ENCODE results near the gene FBF1. TPM values are rescaled to one million over a fixed set of nuclear protein-coding genes. Genes with fewer than 3 reads are reported as not detected.
A peak's percentile ranks its signal among the peaks of the same experiment; 100 is the strongest.

The FBF1 gene
- total RNA-seq, 2 experiments from 2014 or later = 23.4 to 24.5 TPM

GRCh38 chr17:75922963-75923874, 17.6 kb downstream of the FBF1 start:
- ChIA-PET CTCF (interaction anchor here (0.7 kb wide), 2 partner anchors 485 to 1386 kb away, joined by 3 read pairs; no protein-coding TSS in a partner anchor), POLR2A (no interaction called here)

DNA sequence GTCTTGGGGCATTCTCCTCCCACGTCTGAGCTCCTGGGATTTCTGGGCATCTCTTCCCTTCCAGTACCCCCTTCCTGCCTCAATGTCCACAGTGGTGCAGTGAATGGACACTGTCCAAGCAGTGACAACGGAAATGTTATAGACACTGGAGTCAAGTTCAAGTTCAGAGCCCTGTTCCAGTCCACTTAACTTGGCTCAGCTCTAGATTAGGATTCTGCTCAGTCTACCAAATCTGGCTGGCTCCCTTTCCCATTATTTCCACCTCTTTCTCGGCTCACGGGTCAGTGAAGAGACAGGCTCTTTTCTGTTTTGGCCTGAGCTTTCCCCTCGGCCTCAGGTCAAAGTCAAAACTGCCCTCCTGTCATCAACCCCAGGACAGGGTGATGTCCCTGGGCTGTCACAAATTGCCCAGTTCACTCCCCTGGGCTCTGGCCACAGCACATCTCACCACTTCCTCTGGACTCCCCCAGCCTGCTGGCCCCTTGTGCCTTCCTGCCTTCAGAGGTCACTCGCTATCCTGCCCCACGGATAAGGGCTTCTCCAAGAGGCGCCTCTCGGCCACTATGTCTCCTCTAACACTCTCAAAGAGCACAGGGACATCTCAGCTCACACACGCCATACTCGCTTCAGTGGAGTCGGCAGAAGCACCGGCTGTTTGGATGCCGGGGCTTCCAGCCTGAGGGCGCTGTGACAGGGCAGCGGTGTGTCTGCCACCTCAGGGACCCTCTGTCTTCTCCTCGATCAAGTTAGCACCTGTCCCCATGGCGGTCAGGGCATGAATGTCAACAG, 18.5 kb downstream of the FBF1 start:
- H3K9me3 Mint-ChIP-seq (ENCODE audit: insufficient read depth) = no peaks in the 10 kb centered on the region
- H3K36me3 Mint-ChIP-seq (ENCODE audit: low read depth) = no peaks in the 10 kb centered on the region
- H3K4me1 Mint-ChIP-seq (ENCODE audit: low read depth) = peaks cover under 1% of the 10 kb centered on the region
- CTCF ChIA-PET = no interaction called here
- no peak for DNase-seq
- H3K27me3 Mint-ChIP-seq (ENCODE audit: low read depth) = no peaks in the 10 kb centered on the region
- H3K4me3 Mint-ChIP-seq = no peak overlapping the region
- no peak overlapping the region for H3K27ac Mint-ChIP-seq
- ATAC-seq = no peak
- POLR2A ChIA-PET = no interaction called here

More at GRCh38 chr17:75922963-75923874, 17.6 kb downstream of the FBF1 start:
- DNase-seq (no peak), ATAC-seq (no peak)
- Mint-ChIP-seq H3K36me3 (ENCODE audit: low read depth) (no peaks in the 10 kb centered on the region), H3K4me1 (ENCODE audit: low read depth) (no peaks in the 10 kb centered on the region), H3K27me3 (ENCODE audit: low read depth) (no peaks in the 10 kb centered on the region), H3K4me3 (no peak overlapping the region), H3K27ac (peak overlapping the region; percentile 39), H3K9me3 (ENCODE audit: insufficient read depth) (no peaks in the 10 kb centered on the region)

- no peak overlapping the region for H3K4me3 Mint-ChIP-seq
- ChIA-PET POLR2A (no interaction called here), CTCF (interaction anchor here (1.0 kb wide), 1 partner anchor 79 kb away, joined by 3 read pairs; the partner anchor contains the start of gene CDK3)
- no peak overlapping the region for H3K27ac Mint-ChIP-seq
- H3K27me3 Mint-ChIP-seq (ENCODE audit: low read depth) = no peaks in the 10 kb centered on the region
- no peak for DNase-seq
- no peaks in the 10 kb centered on the region for H3K9me3 Mint-ChIP-seq (ENCODE audit: insufficient read depth)
- ATAC-seq = no peak
- H3K36me3 Mint-ChIP-seq (ENCODE audit: low read depth) = no peaks in the 10 kb centered on the region
- H3K4me1 Mint-ChIP-seq (ENCODE audit: low read depth) = peaks cover 5% of the 10 kb centered on the region
Observed at GRCh38 chr17:75921596-75921995, 19.2 kb downstream of the FBF1 start.

GRCh38 chr17:75920045-75920560, 20.7 kb downstream of the FBF1 start:
- CTCF ChIA-PET = interaction anchor here (1.2 kb wide), 1 partner anchor 15 kb away, joined by 4 read pairs; the partner anchor contains the start of gene MRPL38
- DNase-seq (no peak), ATAC-seq (no peak)
- Mint-ChIP-seq H3K4me1 (ENCODE audit: low read depth) (peaks cover 8% of the 10 kb centered on the region), H3K27me3 (ENCODE audit: low read depth) (no peaks in the 10 kb centered on the region), H3K9me3 (ENCODE audit: insufficient read depth) (no peaks in the 10 kb centered on the region), H3K4me3 (no peak overlapping the region), H3K27ac (no peak overlapping the region), H3K36me3 (ENCODE audit: low read depth) (no peaks in the 10 kb centered on the region)
- POLR2A ChIA-PET = no interaction called here

- no peaks in the 10 kb centered on the region for H3K36me3 Mint-ChIP-seq (ENCODE audit: low read depth)
- H3K4me1 Mint-ChIP-seq (ENCODE audit: low read depth) = peaks cover 8% of the 10 kb centered on the region
- H3K9me3 Mint-ChIP-seq (ENCODE audit: insufficient read depth) = no peaks in the 10 kb centered on the region
- no peak for ATAC-seq
- CTCF ChIA-PET = no interaction called here
- POLR2A ChIA-PET = no interaction called here
- H3K27me3 Mint-ChIP-seq (ENCODE audit: low read depth) = no peaks in the 10 kb centered on the region
- H3K27ac Mint-ChIP-seq = no peak overlapping the region
- no peak for DNase-seq
- H3K4me3 Mint-ChIP-seq = no peak overlapping the region
Observed at GRCh38 chr17:75919611-75920010, 21.2 kb downstream of the FBF1 start.

DNA sequence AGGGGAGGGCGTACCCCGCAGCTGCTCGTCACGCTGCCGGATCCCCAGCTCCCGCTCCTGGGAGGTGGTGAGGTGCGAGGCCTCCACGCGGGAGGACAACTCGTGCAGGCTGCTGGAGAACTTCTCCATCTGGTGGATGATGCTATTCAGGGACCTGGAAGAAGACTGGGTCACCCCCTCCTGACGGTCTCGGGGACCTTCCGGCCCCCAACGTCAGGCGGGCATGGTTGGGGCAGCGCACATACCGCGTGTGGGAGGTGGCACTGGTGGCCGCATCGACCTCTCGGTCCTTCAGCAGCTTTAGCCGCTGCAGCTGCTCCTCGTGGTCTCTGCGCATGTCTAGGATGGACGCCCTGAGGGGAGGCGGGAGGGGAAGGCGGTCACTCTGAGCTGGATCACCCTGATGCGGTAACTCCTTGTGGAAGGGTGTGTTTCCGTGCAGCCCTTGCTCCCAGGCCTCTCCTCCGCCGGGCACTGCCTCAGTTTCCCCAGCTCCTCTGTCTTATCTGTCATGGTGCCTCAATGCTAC, 22.9 kb downstream of the FBF1 start:
- ChIA-PET POLR2A (interaction anchor here (0.6 kb wide), 1 partner anchor 669 kb away, joined by 3 read pairs; no protein-coding TSS in a partner anchor), CTCF (interaction anchor here (1.1 kb wide), 1 partner anchor 102 kb away, joined by 3 read pairs; no protein-coding TSS in a partner anchor)
- DNase-seq (no peak), ATAC-seq (no peak)
- H3K4me1 Mint-ChIP-seq (ENCODE audit: low read depth) = peaks cover 8% of the 10 kb centered on the region
- no peaks in the 10 kb centered on the region for H3K9me3 Mint-ChIP-seq (ENCODE audit: insufficient read depth)
- H3K4me3 Mint-ChIP-seq = no peak overlapping the region
- no peak overlapping the region for H3K27ac Mint-ChIP-seq
- no peaks in the 10 kb centered on the region for H3K36me3 Mint-ChIP-seq (ENCODE audit: low read depth)
- H3K27me3 Mint-ChIP-seq (ENCODE audit: low read depth) = no peaks in the 10 kb centered on the region

DNA sequence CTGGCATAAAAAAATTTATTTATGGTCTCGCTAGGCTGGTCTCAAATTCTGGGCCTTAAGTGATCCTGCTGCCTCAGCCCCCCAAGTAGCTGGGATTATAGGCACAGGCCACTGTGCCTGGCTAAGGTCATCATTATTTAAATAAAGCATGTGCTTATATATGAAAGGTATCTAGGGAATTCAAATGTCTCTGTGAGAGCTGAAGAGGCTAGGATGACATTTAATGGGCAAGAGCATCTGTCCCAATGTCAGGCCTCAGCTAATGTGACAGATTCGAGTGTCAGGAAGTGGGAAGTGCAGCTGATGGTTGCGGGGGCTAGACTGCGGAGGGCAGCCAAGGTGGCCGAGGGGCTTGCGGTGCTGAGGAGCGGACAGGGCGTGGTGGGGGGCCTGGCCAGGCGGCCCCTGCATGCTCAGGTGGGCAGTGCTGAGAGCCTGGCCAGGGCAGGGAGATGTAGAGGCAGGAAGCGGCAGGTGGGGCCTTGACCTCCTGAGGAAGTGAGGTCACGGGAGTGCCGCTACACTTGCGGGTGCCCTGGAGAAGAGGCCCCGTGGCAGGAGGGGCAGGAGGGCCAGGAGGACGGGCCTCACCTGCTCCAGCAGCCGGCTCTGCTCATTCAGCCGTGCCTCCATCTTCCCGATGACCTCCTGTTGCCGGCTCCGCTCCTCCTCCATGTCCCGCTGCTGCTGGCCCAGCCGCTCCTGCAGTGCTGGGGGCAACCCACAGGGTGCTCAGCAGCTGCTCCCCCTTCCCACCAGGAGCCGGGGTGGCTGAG, 23.5 kb downstream of the FBF1 start:
- CTCF ChIA-PET = interaction anchor here (1.1 to 1.5 kb wide), 4 partner anchors 10 to 102 kb away, joined by 3 to 6 read pairs (median 3); no protein-coding TSS in a partner anchor
- Mint-ChIP-seq H3K27ac (peak overlapping the region; percentile 4), H3K27me3 (ENCODE audit: low read depth) (no peaks in the 10 kb centered on the region), H3K36me3 (ENCODE audit: low read depth) (peaks cover 1% of the 10 kb centered on the region), H3K4me3 (no peak overlapping the region), H3K9me3 (ENCODE audit: insufficient read depth) (no peaks in the 10 kb centered on the region), H3K4me1 (ENCODE audit: low read depth) (peaks cover 8% of the 10 kb centered on the region)
- POLR2A ChIA-PET = interaction anchor here (0.6 kb wide), 1 partner anchor 668 kb away, joined by 3 read pairs; no protein-coding TSS in a partner anchor
- no peak for DNase-seq
- ATAC-seq = no peak

GRCh38 chr17:75915268-75915667, 25.6 kb downstream of the FBF1 start:
- ChIA-PET CTCF (interaction anchor here (1.2 kb wide), 1 partner anchor 10 kb away, joined by 8 read pairs; no protein-coding TSS in a partner anchor), POLR2A (no interaction called here)
- no peaks in the 10 kb centered on the region for H3K27me3 Mint-ChIP-seq (ENCODE audit: low read depth)
- H3K27ac Mint-ChIP-seq = no peak overlapping the region
- H3K4me1 Mint-ChIP-seq (ENCODE audit: low read depth) = peaks cover 8% of the 10 kb centered on the region
- H3K9me3 Mint-ChIP-seq (ENCODE audit: insufficient read depth) = no peaks in the 10 kb centered on the region
- DNase-seq = no peak
- no peak for ATAC-seq
- H3K4me3 Mint-ChIP-seq = no peak overlapping the region
- H3K36me3 Mint-ChIP-seq (ENCODE audit: low read depth) = peaks cover 1% of the 10 kb centered on the region

DNA sequence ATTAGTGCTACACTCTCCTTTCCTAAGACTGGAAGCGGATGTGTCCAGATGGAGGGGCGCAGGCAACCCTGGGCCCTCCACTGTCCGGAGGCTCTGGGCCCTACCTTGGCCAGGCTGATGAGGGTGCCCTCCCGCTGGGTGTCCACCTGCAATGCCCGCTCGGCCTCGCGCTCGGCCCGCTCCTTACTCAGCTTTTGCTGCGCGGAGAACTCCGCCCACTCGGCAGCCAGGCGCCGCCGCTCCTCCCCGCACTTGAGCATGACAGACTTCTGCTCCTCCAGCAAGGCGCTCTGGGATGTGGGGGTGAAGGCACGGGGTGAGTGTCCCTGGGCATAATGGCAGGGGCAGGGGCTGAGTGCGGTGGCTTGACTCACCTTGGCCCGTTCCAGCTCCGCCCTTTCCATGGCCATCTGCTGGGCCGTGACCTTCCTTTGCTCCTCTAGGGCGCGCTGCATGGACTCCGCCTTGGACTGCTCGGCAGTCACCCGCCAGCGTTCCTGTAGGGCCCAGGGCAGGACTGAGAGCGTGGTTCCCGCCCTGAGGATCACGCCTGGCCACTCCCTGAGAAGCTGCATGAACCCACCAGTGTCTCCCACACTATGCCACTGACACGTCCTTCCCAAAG, 26.1 kb downstream of the FBF1 start:
- POLR2A ChIA-PET = no interaction called here
- no peak for ATAC-seq
- no peak overlapping the region for H3K27ac Mint-ChIP-seq
- no peaks in the 10 kb centered on the region for H3K9me3 Mint-ChIP-seq (ENCODE audit: insufficient read depth)
- H3K36me3 Mint-ChIP-seq (ENCODE audit: low read depth) = peaks cover 1% of the 10 kb centered on the region
- CTCF ChIA-PET = interaction anchor here (1.2 kb wide), 1 partner anchor 9 kb away, joined by 8 read pairs; no protein-coding TSS in a partner anchor
- no peak overlapping the region for H3K4me3 Mint-ChIP-seq
- H3K27me3 Mint-ChIP-seq (ENCODE audit: low read depth) = no peaks in the 10 kb centered on the region
- H3K4me1 Mint-ChIP-seq (ENCODE audit: low read depth) = peaks cover 13% of the 10 kb centered on the region
- DNase-seq = no peak

- Mint-ChIP-seq H3K27me3 (ENCODE audit: low read depth) (no peaks in the 10 kb centered on the region), H3K36me3 (ENCODE audit: low read depth) (peaks cover 3% of the 10 kb centered on the region), H3K27ac (no peak overlapping the region), H3K4me3 (no peak overlapping the region), H3K4me1 (ENCODE audit: low read depth) (peaks cover 17% of the 10 kb centered on the region), H3K9me3 (ENCODE audit: insufficient read depth) (no peaks in the 10 kb centered on the region)
- no peak for ATAC-seq
- ChIA-PET CTCF (no interaction called here), POLR2A (no interaction called here)
- DNase-seq = no peak
Observed at GRCh38 chr17:75913537-75914210, 27.2 kb downstream of the FBF1 start.

Data from activated CD8-positive, alpha-beta T cell treated with anti-CD3 and anti-CD28 coated beads, Interleukin-2, amount 10 ng/mL, durations not matched to agents 7 days and 5 days (primary cell).